ENCODE results near the gene STARD8.
A peak's percentile ranks its signal among the peaks of the same experiment; 100 is the strongest.
"Not testable (repeated sequence)": the region's sequence is repeated elsewhere in the genome, so short reads cannot be mapped to it uniquely, and the experiment has no call there.

The STARD8 gene

GRCh38 chrX:68658530-68658929 lies 11.1 kb downstream of the STARD8 start:
- DNase-seq: no peak

- DNase-seq: no peak
These were observed 11.9 kb downstream of the STARD8 start for GRCh38 chrX:68659385-68659784.

DNA sequence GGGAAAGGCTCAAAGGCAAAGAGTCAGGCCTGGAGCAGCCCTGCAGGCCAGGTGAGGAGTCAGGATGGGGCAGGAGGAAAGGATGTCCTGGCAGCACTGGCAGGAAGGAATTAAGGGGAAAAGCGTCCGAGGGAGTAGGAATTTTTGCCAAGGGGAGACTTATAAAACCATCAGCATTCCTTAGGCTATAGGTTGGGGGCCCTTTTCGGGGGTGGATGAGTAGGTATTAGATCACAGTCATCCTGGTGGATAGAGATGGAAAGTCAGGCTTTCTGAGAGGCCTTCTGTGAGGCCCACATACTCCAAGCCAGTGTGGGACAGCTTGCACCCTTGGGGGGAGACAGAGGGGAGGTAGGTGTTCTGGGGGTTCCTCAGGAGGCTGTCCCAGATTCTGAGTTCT lies 12.3 kb downstream of the STARD8 start:
- DNase-seq: no peak

DNA sequence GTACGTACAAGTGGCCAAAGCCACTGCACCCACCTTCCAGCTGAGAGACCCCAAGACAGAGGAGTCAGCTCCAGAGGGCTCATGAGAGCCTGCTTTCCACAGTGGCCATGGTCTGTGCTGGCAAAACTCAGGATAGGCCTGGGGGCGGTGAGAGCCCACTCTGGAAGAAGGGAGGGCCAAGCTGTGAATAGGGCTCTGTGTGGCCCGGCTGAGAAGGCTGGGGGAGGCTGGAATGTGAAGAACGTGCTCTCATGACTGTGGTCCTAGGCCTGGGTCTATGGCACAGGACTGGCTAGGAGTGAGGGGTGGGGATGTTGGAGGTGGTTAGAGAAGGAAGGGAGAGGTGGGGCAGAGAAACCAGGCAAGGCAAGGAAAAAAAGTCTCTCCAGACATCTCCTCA lies 13.3 kb downstream of the STARD8 start:
- no peak for DNase-seq

GRCh38 chrX:68665502-68665901 lies 18.0 kb downstream of the STARD8 start:
- DNase-seq: peak in 1 of 2 experiments; percentile 2

DNA sequence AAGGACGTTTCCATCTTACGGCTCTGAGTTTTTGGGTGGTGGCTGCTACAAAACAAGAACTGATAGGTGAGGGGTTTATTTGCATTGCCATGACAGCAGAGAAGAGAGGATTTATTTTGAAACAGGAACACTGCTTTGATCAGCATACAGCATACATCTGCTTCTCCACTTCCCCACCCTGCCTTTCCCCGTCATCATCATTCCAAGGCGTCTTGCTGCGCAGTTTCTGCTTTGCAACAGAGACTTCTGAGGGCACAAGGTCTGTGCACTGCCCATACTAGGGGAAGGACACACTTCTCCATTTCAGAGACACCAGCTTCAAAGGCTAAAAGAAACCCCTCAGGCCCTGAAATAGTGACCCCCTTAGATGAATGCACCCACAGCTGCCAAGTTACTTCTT lies 19.1 kb downstream of the STARD8 start:
- no peak for DNase-seq

GRCh38 chrX:68669094-68669860 lies 21.8 kb downstream of the STARD8 start:
- no peak for DNase-seq

GRCh38 chrX:68669871-68670270 lies 22.4 kb downstream of the STARD8 start:
- no peak for DNase-seq

DNA sequence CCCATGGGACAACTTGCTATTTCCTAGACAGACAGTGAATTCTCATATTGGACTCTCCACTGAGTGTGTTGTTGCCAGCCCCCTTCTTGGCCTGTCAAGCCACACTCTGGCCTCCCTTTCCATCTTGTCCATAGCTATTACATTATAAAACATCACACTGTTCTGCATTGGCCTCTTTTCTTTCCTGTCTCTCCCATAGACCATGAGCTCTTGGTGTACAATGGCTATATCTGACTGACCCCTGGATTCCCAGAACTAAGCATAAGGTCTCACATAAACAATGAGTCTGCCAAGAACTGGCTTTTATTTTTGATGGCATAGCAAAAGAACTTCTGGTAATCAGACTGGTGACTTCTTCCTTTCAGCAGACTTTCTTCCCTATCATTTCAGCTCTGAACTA lies 23.8 kb downstream of the STARD8 start:
- DNase-seq: no peak

DNA sequence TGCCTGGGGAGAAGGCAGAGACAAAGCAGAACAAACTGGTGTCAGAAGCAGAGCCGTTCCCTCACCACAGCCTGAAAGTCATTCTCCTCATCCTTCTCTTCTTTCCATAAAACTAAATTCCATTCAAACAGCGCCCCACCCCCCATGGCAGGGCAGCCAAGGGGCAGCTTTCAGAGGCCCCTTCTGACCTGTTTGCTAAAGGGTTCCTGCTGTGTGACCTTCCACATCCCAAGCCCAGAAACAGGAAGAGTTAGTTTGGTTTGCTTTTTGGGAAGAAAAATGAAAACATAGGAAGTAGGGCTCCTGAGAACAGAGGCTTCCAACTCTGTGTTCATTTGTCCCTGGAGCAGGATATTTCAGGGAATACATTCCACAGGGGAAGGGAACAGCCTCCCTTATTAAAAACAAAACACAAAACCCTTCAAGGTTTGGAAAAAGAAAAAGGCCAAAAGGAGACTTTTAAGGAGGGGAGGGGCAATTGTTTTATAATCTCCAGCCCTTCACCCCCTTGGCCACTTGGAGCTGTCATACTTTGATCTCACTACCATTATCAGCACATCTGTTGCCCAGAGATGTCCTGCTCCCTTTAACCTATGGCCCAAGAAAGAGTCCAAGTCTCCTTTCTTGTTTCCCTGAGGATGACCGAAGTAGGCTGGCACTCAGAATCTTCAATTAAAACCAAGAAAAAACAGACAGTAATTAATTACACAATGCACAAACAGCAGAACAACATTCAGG lies 25.3 kb downstream of the STARD8 start:
- no peak for DNase-seq

- peak in 1 of 2 experiments; percentile 6 for DNase-seq
These were observed 28.1 kb downstream of the STARD8 start for GRCh38 chrX:68675571-68675970.

DNA sequence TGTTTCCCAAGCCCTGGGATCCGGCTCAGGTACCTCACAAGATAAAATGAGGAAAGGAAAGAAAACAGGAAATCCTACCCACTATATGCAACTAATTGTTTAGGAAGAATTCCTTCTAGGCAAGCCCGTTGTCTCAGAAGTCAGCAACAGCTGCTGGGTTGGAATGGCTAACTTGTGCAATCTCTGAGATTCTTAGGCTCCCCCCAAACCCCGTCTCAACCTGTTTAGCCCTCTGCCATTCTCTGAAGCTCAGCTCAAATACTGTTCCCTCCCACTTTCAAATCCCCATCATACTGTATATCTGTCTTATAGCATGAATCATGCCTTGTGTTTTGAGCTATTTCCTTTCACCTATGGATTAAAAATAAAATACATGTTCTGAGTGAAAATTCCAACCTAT lies 28.9 kb downstream of the STARD8 start:
- no peak for DNase-seq

DNA sequence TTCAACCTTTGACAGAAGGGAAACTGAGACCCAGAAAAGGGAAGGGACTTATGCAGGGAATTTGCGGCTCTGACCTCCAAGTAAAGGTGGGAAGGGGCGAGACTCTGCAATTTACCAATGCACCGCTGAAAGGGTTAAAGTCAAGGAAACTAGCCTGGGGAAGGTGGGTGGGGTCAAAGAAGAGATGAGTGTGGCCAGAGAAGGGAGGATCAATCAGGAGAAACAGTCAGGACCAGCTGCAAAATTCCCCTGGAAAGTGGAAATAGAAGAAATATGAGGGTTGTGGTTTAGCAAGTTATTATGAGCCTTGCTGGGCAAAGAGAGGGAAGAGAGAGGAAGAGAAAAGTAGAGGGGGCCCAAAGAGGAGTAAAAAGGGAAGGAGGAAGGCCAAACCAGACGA lies 30.5 kb downstream of the STARD8 start:
- no peak for DNase-seq

DNA sequence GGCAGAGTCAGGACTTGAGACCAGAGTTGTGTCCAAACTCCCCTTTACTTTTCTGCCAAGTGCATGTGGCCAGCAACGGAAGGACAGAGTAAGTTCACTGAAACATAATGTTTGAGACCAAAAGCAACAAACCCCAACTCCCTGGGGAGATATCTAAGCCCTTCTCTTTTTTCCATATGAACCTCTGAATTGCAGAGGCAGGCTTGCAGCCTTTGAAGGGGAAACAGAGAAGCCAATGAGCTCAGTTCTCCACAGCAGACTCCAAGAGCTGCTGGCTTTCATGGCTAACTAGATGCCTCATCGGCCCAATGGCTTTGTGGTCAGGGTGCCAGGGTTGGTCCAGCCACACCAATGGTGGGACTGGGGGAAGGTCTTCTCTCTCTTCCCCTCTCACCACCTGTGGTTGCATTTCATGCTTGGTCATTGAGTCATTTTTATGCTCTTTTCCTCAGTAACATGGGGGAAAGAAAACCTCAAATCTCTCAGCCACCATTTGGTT lies 34.0 kb downstream of the STARD8 start:
- DNase-seq: no peak

DNA sequence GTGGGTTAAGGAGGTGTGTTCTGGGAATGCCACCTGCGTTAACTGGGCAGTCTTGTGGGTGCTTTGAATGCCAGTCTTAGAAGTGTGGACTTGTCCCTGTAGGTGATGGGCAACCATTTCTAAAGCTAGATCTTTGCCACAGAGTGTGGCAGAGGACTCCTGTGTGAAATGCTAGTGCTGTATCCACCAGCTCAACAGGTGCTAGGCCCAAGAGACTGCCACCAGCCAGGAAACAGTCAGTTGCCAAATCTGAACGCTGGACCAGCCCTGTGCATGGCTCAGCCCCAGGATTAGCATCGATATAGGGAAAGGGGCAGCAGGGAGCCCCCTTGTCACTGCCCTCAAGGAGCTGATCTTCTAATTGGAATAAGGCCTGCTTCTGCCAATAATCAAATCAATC lies 35.3 kb downstream of the STARD8 start:
- no peak for DNase-seq

- DNase-seq: no peak
These were observed 36.1 kb downstream of the STARD8 start for GRCh38 chrX:68683580-68683979.

DNA sequence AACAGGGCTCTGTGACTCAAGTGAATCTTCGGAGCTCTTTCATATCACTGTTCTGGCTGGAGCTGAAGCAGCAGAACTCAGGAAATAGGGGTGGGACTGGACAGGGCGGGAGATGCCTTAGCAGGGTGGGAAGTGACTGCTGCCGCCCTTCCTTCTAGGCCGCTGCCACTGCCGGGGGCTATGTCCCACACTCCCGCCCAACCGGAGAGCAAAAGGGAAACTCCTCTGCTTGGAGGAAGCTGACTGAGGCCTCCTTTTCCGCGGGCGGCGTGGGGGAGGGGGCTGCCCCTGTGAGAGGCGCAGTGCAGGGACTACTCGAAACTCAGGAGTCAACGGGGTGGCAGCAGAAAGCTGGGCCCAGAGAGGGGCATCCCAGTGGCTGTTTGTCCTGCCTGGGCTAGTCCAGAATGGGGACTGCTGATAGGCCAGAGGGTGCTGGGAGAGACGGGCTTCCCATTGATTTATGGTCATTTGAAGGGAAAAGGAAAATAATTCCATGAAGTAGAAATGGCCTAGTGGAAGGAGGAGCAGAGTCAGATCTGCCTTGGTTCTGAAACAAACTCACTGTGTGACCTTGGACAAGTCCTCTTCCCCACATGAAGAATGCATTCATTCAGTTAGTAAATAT lies 36.9 kb downstream of the STARD8 start:
- DNase-seq: no peak

- no peak for DNase-seq
These were observed 37.4 kb downstream of the STARD8 start for GRCh38 chrX:68684919-68685304.

DNA sequence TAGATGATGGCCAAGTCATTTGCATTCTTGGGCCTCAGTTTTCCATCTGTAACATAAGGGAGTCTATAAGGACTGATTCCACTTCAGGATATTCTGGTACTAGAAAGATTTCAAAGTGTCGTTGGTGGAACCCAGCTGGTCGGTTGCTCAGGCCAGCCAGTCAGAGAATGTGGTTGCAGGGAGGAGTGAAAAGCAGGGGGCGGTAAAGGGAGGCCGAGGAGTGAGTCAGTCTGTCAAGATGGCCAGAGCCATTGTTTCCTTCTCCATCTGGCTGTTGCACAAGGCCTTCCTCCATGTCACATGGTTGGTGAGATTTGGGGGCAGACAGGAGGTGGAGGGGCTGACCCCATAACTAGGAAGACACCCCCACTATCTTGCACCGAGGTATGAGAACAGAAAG lies 38.2 kb downstream of the STARD8 start:
- DNase-seq: peak in 1 of 2 experiments; percentile 1

DNA sequence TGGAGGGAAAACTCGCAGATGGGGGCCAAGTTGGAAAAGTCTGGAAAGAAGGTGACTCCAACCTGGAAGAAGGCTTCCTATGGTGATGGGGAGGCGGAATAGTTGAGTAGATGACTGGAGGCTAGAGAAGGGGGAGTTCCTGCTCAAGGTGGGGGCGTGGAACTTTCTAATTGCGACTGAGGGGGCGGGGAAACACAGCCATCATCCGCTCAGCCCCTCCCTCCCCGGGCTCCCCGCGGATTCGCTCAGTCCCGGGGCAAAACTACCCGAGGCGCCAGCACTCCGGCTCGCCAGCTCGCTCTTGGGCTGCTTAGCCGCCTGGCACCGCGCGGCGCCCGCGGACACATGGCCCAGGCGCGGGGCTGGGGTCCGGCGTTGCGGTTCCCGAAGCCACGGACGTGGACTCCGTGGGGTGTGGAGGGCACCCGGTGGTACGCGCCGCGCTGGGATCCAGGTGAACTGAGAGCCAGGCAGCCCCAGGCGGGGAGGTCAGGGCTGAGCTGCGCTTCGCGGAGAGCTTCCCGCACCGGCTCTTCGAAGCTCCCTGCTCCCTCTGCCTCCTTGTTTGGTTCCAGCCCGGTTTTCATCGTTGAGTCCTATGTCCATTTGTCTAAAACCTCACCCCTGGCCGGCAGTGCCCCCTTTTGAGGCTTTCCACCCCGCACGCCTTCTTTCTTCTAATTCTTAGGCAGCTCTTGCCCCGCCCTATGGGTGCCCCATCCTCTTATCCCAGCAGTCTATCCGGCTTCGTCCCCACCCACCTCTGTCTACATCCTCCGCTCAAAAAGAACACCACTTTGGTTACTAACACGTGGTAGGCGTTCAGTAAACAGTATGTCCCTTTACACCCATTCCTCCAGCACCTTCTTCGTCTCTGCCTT lies 38.9 kb downstream of the STARD8 start:
- DNase-seq: peak; percentile 11 to 35

DNA sequence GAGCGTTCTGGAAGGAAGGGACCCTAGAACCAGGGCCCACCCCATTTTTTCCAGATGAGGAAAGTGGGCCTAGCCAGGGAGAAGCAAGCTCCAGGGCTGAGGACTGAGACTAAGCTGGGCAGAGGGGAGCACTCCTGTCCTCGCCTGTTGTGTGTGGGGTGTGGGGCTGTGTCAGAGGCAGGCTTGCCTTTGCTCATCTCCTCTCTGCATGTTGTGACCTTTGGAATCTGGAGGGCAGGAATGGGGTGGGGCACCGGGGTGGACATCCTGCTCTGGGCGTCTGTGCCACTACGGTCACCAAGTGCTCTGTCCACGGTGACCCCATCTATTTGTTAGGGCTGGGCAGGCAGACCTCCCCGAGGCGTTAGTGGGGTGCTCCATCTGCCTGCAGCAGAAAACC lies 41.5 kb downstream of the STARD8 start:
- DNase-seq: not testable (repeated sequence)

DNA sequence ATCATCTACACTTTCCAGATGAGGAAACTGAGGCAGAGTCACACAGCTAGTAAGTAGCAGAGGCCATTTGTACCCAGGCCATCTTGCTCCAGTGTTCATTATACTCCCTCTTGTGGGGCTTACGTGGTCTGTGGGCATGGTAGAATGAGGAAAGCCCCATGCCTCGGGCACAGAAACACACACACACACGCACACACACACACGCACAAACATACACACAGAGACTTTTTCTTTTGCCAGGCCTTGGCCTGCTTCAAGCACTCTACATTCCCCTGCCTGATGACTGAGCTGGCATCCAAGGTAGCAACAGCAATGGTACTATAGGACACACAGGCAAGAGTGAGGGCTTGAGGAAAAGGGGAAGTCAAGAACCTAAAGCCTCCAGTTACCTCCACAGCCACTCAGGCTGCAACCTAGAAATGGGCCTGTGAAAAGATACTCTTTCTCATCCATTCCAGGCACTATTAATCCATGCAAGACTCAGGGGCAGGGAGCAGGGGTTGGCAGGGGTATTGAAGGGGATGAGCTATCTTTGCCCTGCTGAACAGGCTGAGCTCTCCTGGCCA lies 43.6 kb downstream of the STARD8 start:
- no peak for DNase-seq

Data from NCI-H524 (cell line).